Measurements from ENCODE around the gene INPP5F.
A peak's percentile ranks its signal among the peaks of the same experiment; 100 is the strongest.

INPP5F gene

GRCh38 chr10:119725828-119726675, at the start of gene INPP5F:
TSS of gene INPP5F (plus strand) at chr10:119726050. CDS start at chr10:119726263, 213 bp downstream.
- peak; percentile 69 to 100 (median 98) for DNase-seq

- DNase-seq = no peak
Observed at GRCh38 chr10:119677126-119677525, 48.7 kb upstream of the INPP5F start.

GRCh38 chr10:119677904-119678755, 47.7 kb upstream of the INPP5F start:
- no peak for DNase-seq

GRCh38 chr10:119679480-119679829, 46.4 kb upstream of the INPP5F start:
- DNase-seq = no peak

GRCh38 chr10:119680050-119680449, 45.8 kb upstream of the INPP5F start:
- DNase-seq = no peak

- no peak for DNase-seq
Observed at GRCh38 chr10:119680650-119681081, 45.2 kb upstream of the INPP5F start.

GRCh38 chr10:119686465-119687191, 39.2 kb upstream of the INPP5F start:
- DNase-seq = peak in 51 of 56 donors; percentile 9 to 80 (median 58)

GRCh38 chr10:119687192-119688032, 38.4 kb upstream of the INPP5F start:
- DNase-seq = peak in 4 of 56 donors; percentile 34 to 65 (median 42)

- DNase-seq = no peak
Observed at GRCh38 chr10:119688033-119688508, 37.8 kb upstream of the INPP5F start.

- no peak for DNase-seq
Observed at GRCh38 chr10:119689016-119689580, 36.8 kb upstream of the INPP5F start.

- no peak for DNase-seq
Observed at GRCh38 chr10:119691726-119692125, 34.1 kb upstream of the INPP5F start.

- peak in 28 of 56 donors; percentile 9 to 70 (median 28) for DNase-seq
Observed at GRCh38 chr10:119693262-119693957, 32.4 kb upstream of the INPP5F start.

- no peak for DNase-seq
Observed at GRCh38 chr10:119694608-119695007, 31.2 kb upstream of the INPP5F start.

GRCh38 chr10:119700321-119700954, 25.4 kb upstream of the INPP5F start:
- no peak for DNase-seq

GRCh38 chr10:119701861-119702260, 24.0 kb upstream of the INPP5F start:
- DNase-seq = peak in 2 of 56 donors; percentile 9 to 48

GRCh38 chr10:119702583-119702982, 23.3 kb upstream of the INPP5F start:
- DNase-seq = no peak

GRCh38 chr10:119703903-119704508, 21.8 kb upstream of the INPP5F start:
- DNase-seq = no peak

- DNase-seq = no peak
Observed at GRCh38 chr10:119705434-119705831, 20.4 kb upstream of the INPP5F start.
